ENCODE results near the gene FERMT3.

DNA sequence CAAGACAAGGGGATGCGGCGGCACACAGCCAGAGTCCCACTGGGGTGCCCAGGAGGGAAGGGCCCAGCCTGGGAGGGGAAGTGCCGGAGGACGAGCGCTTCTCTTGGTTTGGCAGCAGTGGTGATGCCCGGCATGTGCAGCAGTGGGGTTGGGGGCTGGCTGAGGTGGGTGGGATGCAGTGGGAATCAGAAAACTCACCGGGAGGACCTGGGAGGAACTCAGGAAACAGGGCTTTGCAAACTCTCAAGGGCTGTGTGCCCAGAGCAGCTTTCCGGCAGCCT, 3.0 kb downstream of the FERMT3 start:
- TF ChIP-seq CTCF (IDR thresholded peaks at IDR 0.05; ENCODE audit: low read depth, low read length, poor library complexity, severe bottlenecking) = no peak
- TF ChIP-seq EZH2phosphoT487 (IDR thresholded peaks at IDR 0.05; ENCODE audit: borderline replicate concordance, low read length) = no peak
